ENCODE measurements around the gene ZBTB20. TPM values are rescaled to one million over a fixed set of nuclear protein-coding genes. Genes with fewer than 3 reads are reported as not detected.

The ZBTB20 gene
- total RNA-seq, 1 experiment from 2014 or later = 4.8 TPM

- no peak for DNase-seq (ENCODE audit: extremely low read depth, low read depth)
These were observed 407.5 kb downstream of the ZBTB20 start for GRCh38 chr3:114739627-114740026.

- no peak for DNase-seq (ENCODE audit: extremely low read depth, low read depth)
These were observed 414.7 kb downstream of the ZBTB20 start for GRCh38 chr3:114732353-114732752.

GRCh38 chr3:114730397-114730796 is 416.7 kb downstream of the ZBTB20 start:
- DNase-seq (ENCODE audit: extremely low read depth, low read depth) = no peak

DNA sequence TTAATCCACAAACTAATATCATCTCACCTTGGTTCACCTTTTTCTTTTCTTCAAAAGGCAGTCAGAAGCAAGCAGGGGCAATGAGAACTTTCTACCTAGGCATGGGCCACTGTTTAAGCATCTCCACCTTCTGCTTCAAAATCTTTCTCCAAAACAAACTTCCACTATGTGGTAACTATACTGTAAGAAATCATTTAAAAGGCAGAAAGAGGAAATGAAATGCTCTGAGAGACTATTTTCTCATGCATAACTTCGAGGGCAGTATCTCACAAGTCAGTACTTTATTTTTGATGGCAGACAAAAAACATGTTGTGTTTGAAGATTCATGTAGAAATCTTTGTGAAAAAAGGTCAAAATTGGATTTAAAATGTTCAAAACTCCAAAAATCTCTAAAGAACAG is 419.7 kb downstream of the ZBTB20 start:
- DNase-seq (ENCODE audit: extremely low read depth, low read depth) = no peak

- DNase-seq (ENCODE audit: extremely low read depth, low read depth) = no peak
These were observed 421.1 kb downstream of the ZBTB20 start for GRCh38 chr3:114725966-114726365.

DNA sequence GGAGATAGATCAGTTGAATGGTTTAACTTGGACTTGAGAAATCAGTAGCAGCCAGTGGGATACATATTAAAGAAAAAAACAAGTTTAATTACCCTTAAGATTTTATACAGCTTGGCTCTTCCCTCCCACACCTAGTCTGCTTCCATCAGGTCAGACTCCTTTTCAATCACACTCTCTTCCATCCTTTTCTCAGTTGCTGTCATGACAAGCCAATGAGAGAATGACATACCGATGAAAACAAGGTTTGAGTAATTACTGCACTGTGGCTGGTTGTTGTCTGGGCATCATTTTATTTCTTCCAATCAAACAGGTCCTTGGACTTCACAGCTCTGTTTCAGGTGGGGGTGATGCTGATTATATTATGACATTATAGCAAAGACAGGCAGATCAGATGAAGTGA is 424.6 kb downstream of the ZBTB20 start:
- DNase-seq (ENCODE audit: extremely low read depth, low read depth) = no peak

- DNase-seq (ENCODE audit: extremely low read depth, low read depth) = no peak
These were observed 425.2 kb downstream of the ZBTB20 start for GRCh38 chr3:114721864-114722263.

DNA sequence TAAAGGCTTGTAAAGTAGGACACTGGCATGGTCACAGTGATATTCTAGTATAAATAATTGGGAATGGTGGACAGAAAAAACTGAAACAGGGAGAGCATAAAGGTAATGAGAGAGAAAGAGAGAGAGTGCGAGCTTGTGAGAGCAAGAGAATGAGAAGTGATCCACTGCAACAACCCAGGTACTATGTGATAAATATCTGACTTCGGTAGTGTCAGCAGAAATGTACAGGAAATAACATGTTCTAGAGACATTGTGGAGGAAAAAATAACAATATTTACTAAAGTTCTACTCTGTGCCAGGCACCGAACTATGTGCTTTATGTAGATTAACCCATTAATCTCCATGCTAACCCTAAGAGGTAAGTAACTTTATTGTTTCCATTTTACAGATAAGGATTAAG is 425.9 kb downstream of the ZBTB20 start:
- no peak for DNase-seq (ENCODE audit: extremely low read depth, low read depth)

GRCh38 chr3:114718898-114719210 is 428.2 kb downstream of the ZBTB20 start:
- no peak for DNase-seq (ENCODE audit: extremely low read depth, low read depth)

GRCh38 chr3:114718071-114718897 is 428.8 kb downstream of the ZBTB20 start:
- DNase-seq (ENCODE audit: extremely low read depth, low read depth) = no peak

DNA sequence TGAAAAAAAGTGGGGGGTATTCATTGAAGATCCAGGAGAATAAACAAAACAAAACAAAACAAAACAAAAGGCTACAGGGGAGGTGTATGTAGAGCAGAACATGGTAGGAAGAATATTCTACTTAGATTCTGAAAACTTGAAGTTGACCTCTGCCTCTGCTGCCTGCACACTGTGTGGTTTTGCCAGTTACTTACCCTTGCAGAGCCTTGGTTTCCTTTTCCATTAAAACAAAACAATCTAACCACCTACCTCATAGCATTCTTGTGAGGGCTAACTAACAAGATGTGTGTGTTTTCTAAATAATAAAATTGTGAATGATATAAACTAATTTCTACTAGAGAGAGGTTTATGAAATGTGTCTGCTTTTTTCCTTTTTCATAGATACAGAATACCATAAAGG is 430.2 kb downstream of the ZBTB20 start:
- no peak for DNase-seq (ENCODE audit: extremely low read depth, low read depth)

DNA sequence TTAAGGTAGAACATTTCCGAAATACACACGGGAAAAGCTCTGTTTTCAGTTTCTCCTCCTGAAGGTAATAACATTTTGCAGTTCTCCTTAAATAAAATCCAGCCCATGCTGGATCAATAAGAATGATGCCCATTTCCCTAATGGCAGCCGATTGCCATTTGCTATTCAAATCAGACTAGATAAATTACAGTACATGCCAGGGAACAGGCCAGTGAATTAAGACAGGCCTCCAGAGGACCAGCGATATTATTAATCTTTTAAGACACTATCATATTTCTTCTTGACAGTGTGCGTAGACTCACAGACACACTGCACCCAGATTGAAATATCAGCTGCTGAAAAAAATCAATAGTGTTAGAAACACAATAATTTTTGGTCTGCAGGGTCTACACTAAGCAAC is 431.0 kb downstream of the ZBTB20 start:
- no peak for DNase-seq (ENCODE audit: extremely low read depth, low read depth)

GRCh38 chr3:114714957-114715460 is 432.1 kb downstream of the ZBTB20 start:
- DNase-seq (ENCODE audit: extremely low read depth, low read depth) = no peak

- DNase-seq (ENCODE audit: extremely low read depth, low read depth) = no peak
These were observed 432.9 kb downstream of the ZBTB20 start for GRCh38 chr3:114714237-114714636.

- DNase-seq (ENCODE audit: extremely low read depth, low read depth) = no peak
These were observed 434.2 kb downstream of the ZBTB20 start for GRCh38 chr3:114712728-114713492.

- no peak for DNase-seq (ENCODE audit: extremely low read depth, low read depth)
These were observed 435.7 kb downstream of the ZBTB20 start for GRCh38 chr3:114711321-114711886.

DNA sequence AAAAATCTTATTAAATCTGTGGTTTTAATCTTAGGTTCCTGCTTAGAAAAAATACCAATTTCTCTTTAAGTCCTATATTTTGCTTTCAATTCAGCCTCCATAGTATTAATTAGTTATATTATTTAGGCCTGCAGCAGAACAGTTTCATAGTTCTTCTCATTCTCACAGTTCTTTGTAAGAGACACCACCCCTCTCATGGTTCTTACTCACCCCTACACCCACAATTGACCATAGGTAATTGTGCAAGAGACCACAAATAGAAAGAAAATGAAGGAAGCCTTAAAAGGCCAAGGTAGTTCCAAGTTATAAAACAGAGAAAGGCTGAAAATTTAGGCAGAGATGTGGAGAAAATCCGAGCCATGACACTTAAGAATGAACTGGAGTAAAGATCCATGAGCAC is 438.0 kb downstream of the ZBTB20 start:
- no peak for DNase-seq (ENCODE audit: extremely low read depth, low read depth)

- DNase-seq (ENCODE audit: extremely low read depth, low read depth) = no peak
These were observed 439.7 kb downstream of the ZBTB20 start for GRCh38 chr3:114707252-114707860.

GRCh38 chr3:114706591-114707232 is 440.4 kb downstream of the ZBTB20 start:
- DNase-seq (ENCODE audit: extremely low read depth, low read depth) = peak; percentile 5

- DNase-seq (ENCODE audit: extremely low read depth, low read depth) = no peak
These were observed 446.4 kb downstream of the ZBTB20 start for GRCh38 chr3:114700637-114701234.

Measured in NCI-H460 (cell line).